ENCODE results near the gene COMMD7. TPM values are rescaled to one million over a fixed set of nuclear protein-coding genes. Genes with fewer than 3 reads are reported as not detected.

The COMMD7 gene
- total RNA-seq, 1 experiment from 2014 or later = 13.2 TPM

GRCh38 chr20:32779500-32780211 lies 36.4 kb upstream of the COMMD7 start:
- no peak overlapping the region for H3K4me2 ChIP-seq (ENCODE audit: low read length)
- no peaks in the 10 kb centered on the region for H3K9me3 ChIP-seq (ENCODE audit: control insufficient read depth in 1 of 2, insufficient read depth in 1 of 2, low read depth in 1 of 2, low read length in 2 of 2)
- CTCF ChIA-PET = interaction anchor here (1.8 to 5.0 kb wide), 5 partner anchors 9 to 112 kb away, joined by 11 to 185 read pairs (median 21); partner anchors contain the start of genes C20orf203 and DNMT3B
- no peak overlapping the region for H3K27ac ChIP-seq (ENCODE audit: low read depth, low read length)
- peaks cover 13% of the 10 kb centered on the region in 2 experiments; a peak in 3 of 4 replicates for H3K4me1 ChIP-seq (ENCODE audit: control insufficient read depth in 1 of 2, insufficient read depth in 2 of 2, low read length in 2 of 2)
- no peak overlapping the region for H3K9ac ChIP-seq (ENCODE audit: low read length)
- peaks cover 15 to 25% of the 10 kb centered on the region in 2 experiments for H3K36me3 ChIP-seq (ENCODE audit: control insufficient read depth in 1 of 2, insufficient read depth in 2 of 2, low read length in 2 of 2)
- H3K27me3 ChIP-seq (ENCODE audit: insufficient read depth, low read length) = no peaks in the 10 kb centered on the region
- peaks cover 45% of the 10 kb centered on the region for H3K79me2 ChIP-seq (ENCODE audit: insufficient read depth, low read length)
- DNase-seq (ENCODE audit: low read depth, low spot score) (no peak), ATAC-seq (no peak)
- no peaks in the 10 kb centered on the region for H4K20me1 ChIP-seq (ENCODE audit: insufficient read depth)
- TF ChIP-seq ELF1 (IDR thresholded peaks at IDR 0.05; ENCODE audit: borderline replicate concordance, low read depth) = no peak
- no peak for TF ChIP-seq CTCF (IDR thresholded peaks at IDR 0.05 in 2 of 3, conservative IDR thresholded peaks at IDR 0.05 in 1 of 3; ENCODE audit: borderline replicate concordance in 1 of 3, insufficient read depth in 1 of 3, low read depth in 2 of 3, low read length in 2 of 3)
- TF ChIP-seq EZH2phosphoT487 (IDR thresholded peaks at IDR 0.05; ENCODE audit: borderline replicate concordance) = no peak
- TF ChIP-seq YY1 (IDR thresholded peaks at IDR 0.05; ENCODE audit: extremely low read depth, insufficient replicate concordance, low read depth, low read length) = no peak
- TF ChIP-seq, protein P1, sequence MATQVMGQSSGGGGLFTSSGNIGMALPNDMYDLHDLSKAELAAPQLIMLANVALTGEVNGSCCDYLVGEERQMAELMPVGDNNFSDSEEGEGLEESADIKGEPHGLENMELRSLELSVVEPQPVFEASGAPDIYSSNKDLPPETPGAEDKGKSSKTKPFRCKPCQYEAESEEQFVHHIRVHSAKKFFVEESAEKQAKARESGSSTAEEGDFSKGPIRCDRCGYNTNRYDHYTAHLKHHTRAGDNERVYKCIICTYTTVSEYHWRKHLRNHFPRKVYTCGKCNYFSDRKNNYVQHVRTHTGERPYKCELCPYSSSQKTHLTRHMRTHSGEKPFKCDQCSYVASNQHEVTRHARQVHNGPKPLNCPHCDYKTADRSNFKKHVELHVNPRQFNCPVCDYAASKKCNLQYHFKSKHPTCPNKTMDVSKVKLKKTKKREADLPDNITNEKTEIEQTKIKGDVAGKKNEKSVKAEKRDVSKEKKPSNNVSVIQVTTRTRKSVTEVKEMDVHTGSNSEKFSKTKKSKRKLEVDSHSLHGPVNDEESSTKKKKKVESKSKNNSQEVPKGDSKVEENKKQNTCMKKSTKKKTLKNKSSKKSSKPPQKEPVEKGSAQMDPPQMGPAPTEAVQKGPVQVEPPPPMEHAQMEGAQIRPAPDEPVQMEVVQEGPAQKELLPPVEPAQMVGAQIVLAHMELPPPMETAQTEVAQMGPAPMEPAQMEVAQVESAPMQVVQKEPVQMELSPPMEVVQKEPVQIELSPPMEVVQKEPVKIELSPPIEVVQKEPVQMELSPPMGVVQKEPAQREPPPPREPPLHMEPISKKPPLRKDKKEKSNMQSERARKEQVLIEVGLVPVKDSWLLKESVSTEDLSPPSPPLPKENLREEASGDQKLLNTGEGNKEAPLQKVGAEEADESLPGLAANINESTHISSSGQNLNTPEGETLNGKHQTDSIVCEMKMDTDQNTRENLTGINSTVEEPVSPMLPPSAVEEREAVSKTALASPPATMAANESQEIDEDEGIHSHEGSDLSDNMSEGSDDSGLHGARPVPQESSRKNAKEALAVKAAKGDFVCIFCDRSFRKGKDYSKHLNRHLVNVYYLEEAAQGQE (IDR thresholded peaks at IDR 0.05; ENCODE audit: low read depth) = no peak
- TF ChIP-seq POLR2AphosphoS5 (IDR thresholded peaks at IDR 0.05; ENCODE audit: low read depth, low read length) = no peak
- TF ChIP-seq, protein P2, sequence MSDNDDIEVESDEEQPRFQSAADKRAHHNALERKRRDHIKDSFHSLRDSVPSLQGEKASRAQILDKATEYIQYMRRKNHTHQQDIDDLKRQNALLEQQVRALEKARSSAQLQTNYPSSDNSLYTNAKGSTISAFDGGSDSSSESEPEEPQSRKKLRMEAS (IDR thresholded peaks at IDR 0.05) = no peak
- no peak for TF ChIP-seq ZNF274 (IDR thresholded peaks at IDR 0.05; ENCODE audit: low read depth, low read length)
- no peak for TF ChIP-seq SP1 (IDR thresholded peaks at IDR 0.05; ENCODE audit: low read depth)
- no peak for TF ChIP-seq SRF (IDR thresholded peaks at IDR 0.05; ENCODE audit: low read depth)
- TF ChIP-seq RAD21 (IDR thresholded peaks at IDR 0.05; ENCODE audit: low read depth) = no peak
- TF ChIP-seq EGR1 (IDR thresholded peaks at IDR 0.05; ENCODE audit: low read depth) = no peak
- BruUV-seq (replicated peaks) = no TSS peak
- POLR2A ChIA-PET = no interaction called here
- RAD21 ChIA-PET (ENCODE audit: low non-redundant PET in 1 of 2, low total read pairs in 2 of 2, uncharacterized antibody in 2 of 2, unreplicated experiment in 2 of 2) = interaction anchor here (0.6 to 2.7 kb wide), 3 partner anchors 106 to 322 kb away, joined by 4 to 38 read pairs (median 30); partner anchors contain the start of gene C20orf203 (in 2 of the 2)
- intact Hi-C loops (cut with micrococcal nuclease) = loop anchor here (10.0 kb wide), 1 partner anchor 255 kb away; no protein-coding TSS in a partner anchor
- no peaks in the 10 kb centered on the region for H3K9me2 ChIP-seq (ENCODE audit: insufficient read depth)
- no peak overlapping the region for H2AFZ ChIP-seq (ENCODE audit: low read depth, low read length, poor library complexity, severe bottlenecking)
- H3K4me3 ChIP-seq (replicated peaks in 1 of 2; ENCODE audit: low read depth in 1 of 2, low read length in 2 of 2) = no peak overlapping the region

Data from HCT116 (cell line).